ENCODE results near the gene CDCA7L.

Gene CDCA7L

DNA sequence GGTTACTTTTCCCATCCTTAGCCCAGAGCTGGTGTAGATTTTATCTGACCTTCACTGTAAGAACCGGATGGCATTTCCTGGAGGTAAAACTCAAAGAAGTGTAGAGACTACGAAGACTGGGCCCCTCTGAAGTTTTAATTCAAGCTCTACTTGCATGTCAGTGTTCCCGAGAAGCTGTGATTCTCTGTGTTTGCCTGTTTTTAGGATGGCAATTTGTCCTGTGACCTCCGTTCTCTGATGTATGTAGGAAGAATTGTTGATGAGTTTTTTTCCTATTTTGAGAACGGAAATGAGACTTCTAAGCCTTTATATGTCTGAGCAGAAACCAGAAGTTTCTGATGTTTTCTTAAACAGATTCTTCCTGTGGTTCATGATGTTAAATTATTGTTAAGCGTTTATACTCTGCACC, 94.1 kb downstream of the CDCA7L start:
- H3K4me1 Mint-ChIP-seq = no peaks in the 10 kb centered on the region
- TF ChIP-seq, protein P1, sequence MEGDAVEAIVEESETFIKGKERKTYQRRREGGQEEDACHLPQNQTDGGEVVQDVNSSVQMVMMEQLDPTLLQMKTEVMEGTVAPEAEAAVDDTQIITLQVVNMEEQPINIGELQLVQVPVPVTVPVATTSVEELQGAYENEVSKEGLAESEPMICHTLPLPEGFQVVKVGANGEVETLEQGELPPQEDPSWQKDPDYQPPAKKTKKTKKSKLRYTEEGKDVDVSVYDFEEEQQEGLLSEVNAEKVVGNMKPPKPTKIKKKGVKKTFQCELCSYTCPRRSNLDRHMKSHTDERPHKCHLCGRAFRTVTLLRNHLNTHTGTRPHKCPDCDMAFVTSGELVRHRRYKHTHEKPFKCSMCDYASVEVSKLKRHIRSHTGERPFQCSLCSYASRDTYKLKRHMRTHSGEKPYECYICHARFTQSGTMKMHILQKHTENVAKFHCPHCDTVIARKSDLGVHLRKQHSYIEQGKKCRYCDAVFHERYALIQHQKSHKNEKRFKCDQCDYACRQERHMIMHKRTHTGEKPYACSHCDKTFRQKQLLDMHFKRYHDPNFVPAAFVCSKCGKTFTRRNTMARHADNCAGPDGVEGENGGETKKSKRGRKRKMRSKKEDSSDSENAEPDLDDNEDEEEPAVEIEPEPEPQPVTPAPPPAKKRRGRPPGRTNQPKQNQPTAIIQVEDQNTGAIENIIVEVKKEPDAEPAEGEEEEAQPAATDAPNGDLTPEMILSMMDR (IDR thresholded peaks at IDR 0.05; ENCODE audit: unreplicated experiment in 3 of 3) = no peak
- H3K36me3 Mint-ChIP-seq (ENCODE audit: low read depth) = no peaks in the 10 kb centered on the region

More for the DNA sequence above, 94.1 kb downstream of the CDCA7L start:
- H3K9me3 Mint-ChIP-seq = no peaks in the 10 kb centered on the region
- no peak overlapping the region for H3K4me3 Mint-ChIP-seq
- H3K27ac Mint-ChIP-seq = no peak overlapping the region
- no peaks in the 10 kb centered on the region for H3K27me3 Mint-ChIP-seq (ENCODE audit: low read depth)

Data from nephron (organoid).